NCI-H1105 (cell line): ENCODE measurements around the gene KLF11.
"Not testable (repeated sequence)": the region's sequence is repeated elsewhere in the genome, so short reads cannot be mapped to it uniquely, and the experiment has no call there.

Experiments used
- DNase-seq: peaks from one replicate; lab custom pipeline; 2025; lab: John Stamatoyannopoulos, UW

Gene KLF11

GRCh38 chr2:10026940-10027569 lies 16.3 kb upstream of the KLF11 start:
- DNase-seq = no peak

- no peak for DNase-seq
Observed at GRCh38 chr2:10027660-10028330, 15.6 kb upstream of the KLF11 start.

- DNase-seq = no peak
Observed at GRCh38 chr2:10028407-10028987, 14.9 kb upstream of the KLF11 start.

- DNase-seq = no peak
Observed at GRCh38 chr2:10028988-10029874, 14.1 kb upstream of the KLF11 start.

- no peak for DNase-seq
Observed at GRCh38 chr2:10029875-10030223, 13.5 kb upstream of the KLF11 start.

- DNase-seq = no peak
Observed at GRCh38 chr2:10030311-10030736, 13.0 kb upstream of the KLF11 start.

- not testable (repeated sequence) for DNase-seq
Observed at GRCh38 chr2:10030798-10031197, 12.6 kb upstream of the KLF11 start.

GRCh38 chr2:10031886-10032745 lies 11.2 kb upstream of the KLF11 start:
- DNase-seq = no peak

- DNase-seq = no peak
Observed at GRCh38 chr2:10032746-10033105, 10.6 kb upstream of the KLF11 start.

GRCh38 chr2:10033251-10034006 lies 9.9 kb upstream of the KLF11 start:
- DNase-seq = no peak

- DNase-seq = no peak
Observed at GRCh38 chr2:10034333-10035052, 8.9 kb upstream of the KLF11 start.

GRCh38 chr2:10035053-10035422 lies 8.3 kb upstream of the KLF11 start:
- no peak for DNase-seq

GRCh38 chr2:10035633-10036032 lies 7.7 kb upstream of the KLF11 start:
- DNase-seq = no peak

- DNase-seq = no peak
Observed at GRCh38 chr2:10036095-10036884, 7.1 kb upstream of the KLF11 start.

- no peak for DNase-seq
Observed at GRCh38 chr2:10038123-10038522, 5.2 kb upstream of the KLF11 start.

GRCh38 chr2:10038716-10039115 lies 4.6 kb upstream of the KLF11 start:
- no peak for DNase-seq

GRCh38 chr2:10039658-10040410 lies 3.5 kb upstream of the KLF11 start:
- DNase-seq = no peak

GRCh38 chr2:10041711-10042110 lies 1.6 kb upstream of the KLF11 start:
- no peak for DNase-seq
